Right lobe of liver (tissue), 6 donors: ENCODE measurements around the gene RABGGTB. TPM values are rescaled to one million over a fixed set of nuclear protein-coding genes. Genes with fewer than 3 reads are reported as not detected.

Experiments
- ATAC-seq, 4 donors: fragments of 200-7000 bp; cut with Tn5 transposase; one replicate each; pipeline ENCODE4 v1.9.1; 2020; ENCODE audit warnings: mild to moderate bottlenecking in 4 of 4, moderate library complexity in 4 of 4
- DNase-seq, 3 donors: peaks; one replicate each; pipeline ENCODE4 v3.0.0-alpha.2; 2020
- H3K27ac ChIP-seq, 3 donors: fragments of 200-600 bp; one replicate each; pipeline ENCODE4 v1.8.0; 2022
- H3K27me3 ChIP-seq, 2 donors: fragments of 200-600 bp; one replicate each; pipeline ENCODE4 v1.8.0; 2022
- H3K36me3 ChIP-seq, 4 donors: fragments of 200-600 bp; sonication (generic) in 1 of 4; one replicate each; pipeline versions ENCODE4 v1.5.1 to v1.8.0; 2017 to 2022; ENCODE audit warnings: control low read depth in 1 of 4
- H3K4me1 ChIP-seq, 4 donors: fragments of 200-600 bp; sonication (generic) in 1 of 4; one replicate each; pipeline versions ENCODE4 v1.5.1 to v1.8.0; 2017 to 2022; ENCODE audit warnings: control low read depth in 1 of 4
- H3K4me3 ChIP-seq, 3 donors: fragments of 200-600 bp; one replicate each; pipeline ENCODE4 v1.8.0; 2022
- H3K9me3 ChIP-seq, 4 donors: fragments of 200-600 bp; sonication (generic) in 1 of 4; one replicate each; pipeline versions ENCODE4 v1.5.1 to v1.8.0; 2017 to 2022; ENCODE audit warnings: control low read depth in 1 of 4
- POLR2A ChIP-seq: fragments of 450-650 bp; IDR thresholded peaks from one replicate; pipeline ENCODE4 v1.6.1; 2017; ENCODE audit warnings: antibody characterized with exemption, mild to moderate bottlenecking
- WGBS: methylation state at CpG from one replicate; pipeline ENCODE4 v1.1.6; 2018; ENCODE audit warnings: low coverage, low lambda C conversion rate; ENCODE audit not compliant: insufficient coverage; ENCODE audit errors: missing lambda C conversion rate; 5-methylcytosine and 5-hydroxymethylcytosine counted together
- intact Hi-C, 2 donors: fragments of 100-400 bp; cut with DNase I; formaldehyde crosslinking; loops; one replicate each; pipeline versions ENCODE4 v1.11.2 to v1.14.1; 2022
- total RNA-seq, 6 experiments: library from RNA; depleted of rRNA in 2 of 6; stranded (reverse); fragments of >200 nt in 2 of 6; fragmentation: NEBNext Ultra II Directional in 3 of 6; extraction: Animal tissue kit (Norgen Biotek cat#: 25700) in 3 of 6; gene quantifications; one replicate each; pipeline versions ENCODE4 v1.1.0 to v1.2.4, GENCODE V29; 2016 to 2023
- TF ChIP-seq, protein P1 (sequence below), 4 donors: fragments of 200-600 bp in 3 of 4; fragments of 450-650 bp in 1 of 4; IDR thresholded peaks; one replicate each; pipeline versions ENCODE4 v1.5.1 to v1.8.0; 2016 to 2022; ENCODE audit warnings: antibody characterized with exemption in 4 of 4, mild to moderate bottlenecking in 2 of 4
- donor health status: DM: no; HTN: yes; CAD: no.
- donor health status: DM: no; HTN: no; CAD: no.
- donor health status: DM: no; HTN: no; CAD: no.
- donor health status: DM: no; HTN: yes; CAD: no.
- donor health status: DM: no; HTN: yes; CAD: no.

Gene RABGGTB
- total RNA-seq, 6 experiments from 2014 or later: 34.1 to 47.8 (median 41.4) TPM

- peak overlapping the region; percentile 65 to 73 (median 71) for H3K27ac ChIP-seq
Measured at GRCh38 chr1:75786901-75787493, 941 bp downstream of the RABGGTB start.

GRCh38 chr1:75787524-75787923 lies 1.5 kb downstream of the RABGGTB start:
- TF ChIP-seq, protein P1, sequence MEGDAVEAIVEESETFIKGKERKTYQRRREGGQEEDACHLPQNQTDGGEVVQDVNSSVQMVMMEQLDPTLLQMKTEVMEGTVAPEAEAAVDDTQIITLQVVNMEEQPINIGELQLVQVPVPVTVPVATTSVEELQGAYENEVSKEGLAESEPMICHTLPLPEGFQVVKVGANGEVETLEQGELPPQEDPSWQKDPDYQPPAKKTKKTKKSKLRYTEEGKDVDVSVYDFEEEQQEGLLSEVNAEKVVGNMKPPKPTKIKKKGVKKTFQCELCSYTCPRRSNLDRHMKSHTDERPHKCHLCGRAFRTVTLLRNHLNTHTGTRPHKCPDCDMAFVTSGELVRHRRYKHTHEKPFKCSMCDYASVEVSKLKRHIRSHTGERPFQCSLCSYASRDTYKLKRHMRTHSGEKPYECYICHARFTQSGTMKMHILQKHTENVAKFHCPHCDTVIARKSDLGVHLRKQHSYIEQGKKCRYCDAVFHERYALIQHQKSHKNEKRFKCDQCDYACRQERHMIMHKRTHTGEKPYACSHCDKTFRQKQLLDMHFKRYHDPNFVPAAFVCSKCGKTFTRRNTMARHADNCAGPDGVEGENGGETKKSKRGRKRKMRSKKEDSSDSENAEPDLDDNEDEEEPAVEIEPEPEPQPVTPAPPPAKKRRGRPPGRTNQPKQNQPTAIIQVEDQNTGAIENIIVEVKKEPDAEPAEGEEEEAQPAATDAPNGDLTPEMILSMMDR (IDR thresholded peaks at IDR 0.05): no peak
- TF ChIP-seq POLR2A: no peak
- DNase-seq (no peak), ATAC-seq (no peak)
- Histone ChIP-seq H3K36me3 (peaks cover 0 to 28% (median 16%) of the 10 kb centered on the region in 4 donors), H3K4me1 (peaks cover 0 to 41% (median 18%) of the 10 kb centered on the region in 4 donors), H3K27me3 (no peaks in the 10 kb centered on the region), H3K4me3 (peak overlapping the region; percentile 61 to 81 (median 64)), H3K27ac (peak overlapping the region in 1 of 3 donors; percentile 39), H3K9me3 (no peaks in the 10 kb centered on the region)
- 14% methylated on average over 4 of the region's 4 CpGs for WGBS
- intact Hi-C loops: loop anchor here in 1 of 2 donors (10.0 kb wide), 1 partner anchor 63 kb away; the partner anchor contains the start of gene ACADM

More at GRCh38 chr1:75786901-75787493, 941 bp downstream of the RABGGTB start:
- H3K36me3 ChIP-seq: peaks cover 0 to 22% (median 10%) of the 10 kb centered on the region in 4 donors
- intact Hi-C loops: loop anchor here in 1 of 2 donors (10.0 kb wide), 1 partner anchor 62 kb away; the partner anchor contains the start of gene ACADM
- H3K4me3 ChIP-seq: peak overlapping the region; percentile 61 to 81 (median 64)
- DNase-seq: no peak
- no peaks in the 10 kb centered on the region for H3K27me3 ChIP-seq
- 2% methylated on average over 10 of the region's 10 CpGs for WGBS
- no peak for ATAC-seq
- no peak for TF ChIP-seq POLR2A
- TF ChIP-seq, protein P1 (IDR thresholded peaks at IDR 0.05): no peak
- no peaks in the 10 kb centered on the region for H3K9me3 ChIP-seq
- peaks cover 0 to 41% (median 18%) of the 10 kb centered on the region in 4 donors for H3K4me1 ChIP-seq

GRCh38 chr1:75789988-75790387 lies 3.9 kb downstream of the RABGGTB start:
- no peak for TF ChIP-seq POLR2A
- TF ChIP-seq, protein P1 (IDR thresholded peaks at IDR 0.05): no peak
- intact Hi-C loops: loop anchor here in 1 of 2 donors (10.0 kb wide), 1 partner anchor 65 kb away; the partner anchor contains the start of gene ACADM
- DNase-seq (no peak), ATAC-seq (no peak)
- no peak overlapping the region for H3K27ac ChIP-seq
- H3K4me3 ChIP-seq: no peak overlapping the region
- no peaks in the 10 kb centered on the region for H3K9me3 ChIP-seq
- no peaks in the 10 kb centered on the region for H3K27me3 ChIP-seq
- peaks cover 0 to 52% (median 31%) of the 10 kb centered on the region in 4 donors for H3K36me3 ChIP-seq
- peaks cover 0 to 41% (median 17%) of the 10 kb centered on the region in 4 donors for H3K4me1 ChIP-seq

DNA sequence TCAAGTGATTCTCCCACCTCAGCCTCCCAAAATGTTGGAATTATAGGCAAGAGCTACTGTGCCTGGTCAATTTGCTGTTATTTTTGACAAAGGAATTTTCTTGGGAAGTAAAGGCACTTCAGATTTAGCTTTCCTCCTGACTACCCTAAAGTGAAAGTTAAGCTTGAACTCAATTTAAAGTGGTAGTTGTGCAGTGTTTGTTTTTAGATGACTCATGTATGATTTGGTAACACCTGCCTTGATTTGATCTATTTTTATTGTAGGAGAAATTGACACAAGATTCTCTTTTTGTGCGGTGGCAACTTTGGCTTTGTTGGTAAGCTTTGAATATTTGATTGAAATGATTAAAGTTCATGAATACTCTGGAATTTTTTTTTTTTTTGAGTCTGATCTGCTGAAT lies 5.0 kb downstream of the RABGGTB start:
- Histone ChIP-seq H3K27me3 (no peaks in the 10 kb centered on the region), H3K4me1 (peaks cover 0 to 41% (median 14%) of the 10 kb centered on the region in 4 donors), H3K36me3 (peaks cover 0 to 62% (median 37%) of the 10 kb centered on the region in 4 donors), H3K27ac (peak overlapping the region; percentile 8 to 25 (median 14)), H3K9me3 (no peaks in the 10 kb centered on the region), H3K4me3 (peak overlapping the region in 2 of 3 donors; percentile 7 to 11)
- peak; percentile 51 to 67 (median 62) for ATAC-seq
- TF ChIP-seq POLR2A: no peak
- TF ChIP-seq, protein P1 (IDR thresholded peaks at IDR 0.05): no peak
- 18% methylated on average over 1 of the region's 1 CpG for WGBS
- intact Hi-C loops: no loop called here
- no peak for DNase-seq
